Measurements from ENCODE around the gene COASY. TPM values are rescaled to one million over a fixed set of nuclear protein-coding genes. Genes with fewer than 3 reads are reported as not detected.

The COASY gene
- total RNA-seq, 4 donors from 2014 or later: 16.8 to 25.8 (median 19.9) TPM

DNA sequence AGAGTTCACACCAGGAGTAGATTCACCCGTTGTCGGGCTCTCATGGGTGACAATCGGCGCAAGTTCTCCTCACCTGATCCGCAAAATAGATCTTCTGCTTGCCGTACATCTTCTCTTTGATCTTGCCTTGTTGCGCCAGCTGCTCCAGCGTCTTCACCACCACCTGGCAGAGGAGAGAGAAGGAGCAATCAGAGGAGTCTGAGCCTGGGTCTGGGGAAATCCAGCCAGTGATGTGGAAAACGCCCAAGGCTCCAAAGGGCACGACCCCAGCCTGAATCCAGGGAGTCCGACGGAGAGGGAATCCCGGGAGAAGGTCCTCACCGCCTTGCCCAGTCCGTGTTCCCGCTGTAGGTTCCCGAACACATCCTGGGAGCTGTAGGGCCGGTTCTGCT is 15.2 kb downstream of the COASY start:
- 0% methylated on average over 6 of the region's 18 CpGs; no CpG with 5 or more reads in 1 of the 2 donors for WGBS, 2 donors (ENCODE audit: low coverage in 1 of 2)
- H3K4me1 ChIP-seq: peaks cover 3 to 29% (median 10%) of the 10 kb centered on the region in 3 donors
- ATAC-seq: no peak
- peak overlapping the region in 3 of 4 donors; percentile 86 to 90 (median 87) for H3K27ac ChIP-seq
- H3K4me3 ChIP-seq: peak overlapping the region; percentile 35 to 70
- TF ChIP-seq EP300 (IDR thresholded peaks at IDR 0.05): no peak
- TF ChIP-seq POLR2AphosphoS5 (IDR thresholded peaks at IDR 0.05): no peak
- TF ChIP-seq CTCF (IDR thresholded peaks at IDR 0.05): no peak
- H3K9me3 ChIP-seq: no peaks in the 10 kb centered on the region
- H3K36me3 ChIP-seq: peaks cover 0 to 61% of the 10 kb centered on the region in 2 donors
- H3K27me3 ChIP-seq: no peaks in the 10 kb centered on the region

GRCh38 chr17:42577532-42578281 is 15.8 kb downstream of the COASY start, which contains the start of gene PSMC3IP:
Gene PSMC3IP, minus strand, starts transcription at chr17:42577729. Its CDS starts 43 bp downstream, at chr17:42577686.
- Histone ChIP-seq H3K27me3 (no peaks in the 10 kb centered on the region), H3K36me3 (peaks cover 0 to 61% of the 10 kb centered on the region in 2 donors), H3K4me1 (peaks cover 3 to 29% (median 10%) of the 10 kb centered on the region in 3 donors), H3K9me3 (no peaks in the 10 kb centered on the region), H3K27ac (peak within 1 kb of the TSS; percentile 68 to 90 (median 86)), H3K4me3 (peak within 1 kb of the TSS; percentile 35 to 70)
- WGBS, 2 donors (ENCODE audit: low coverage in 1 of 2): 0% methylated on average over 8 to 11 of the region's 52 CpGs
- TF ChIP-seq POLR2A (IDR thresholded peaks at IDR 0.05): peak; percentile 59 to 64
- no peak for TF ChIP-seq EP300 (IDR thresholded peaks at IDR 0.05)
- peak; percentile 90 for TF ChIP-seq POLR2AphosphoS5 (IDR thresholded peaks at IDR 0.05)
- peak in 3 of 4 experiments; percentile 35 to 62 (median 39) for TF ChIP-seq CTCF (IDR thresholded peaks at IDR 0.05)
- ATAC-seq: peak; percentile 95

DNA sequence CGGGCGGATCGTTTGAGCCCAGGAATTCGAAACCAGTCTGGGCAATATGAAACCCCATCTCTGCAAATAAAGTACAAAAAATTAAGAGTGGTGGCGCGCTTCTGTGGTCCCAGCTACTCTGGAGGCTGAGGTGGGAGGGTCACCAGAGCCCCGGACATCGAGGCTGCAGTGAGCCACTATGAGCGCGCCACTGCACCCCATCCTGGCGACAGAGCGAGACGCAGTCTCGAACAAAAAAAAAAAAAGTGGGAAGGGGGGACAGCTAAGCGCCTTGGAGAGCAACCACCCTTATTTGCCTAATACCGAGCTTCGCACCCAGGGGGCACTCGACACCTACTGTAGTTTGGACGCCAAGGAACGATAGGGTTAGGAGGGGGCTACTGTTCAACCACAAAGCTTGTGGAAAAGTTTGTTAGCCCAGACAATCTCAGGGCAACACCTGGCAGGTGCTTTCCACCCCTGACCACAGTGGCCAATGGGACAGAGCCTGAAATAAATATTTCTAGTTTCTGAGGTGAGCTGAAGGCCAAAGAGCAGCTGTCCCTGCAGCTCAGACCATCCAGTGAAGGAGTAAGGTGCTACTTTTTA is 16.4 kb downstream of the COASY start:
- Histone ChIP-seq H3K4me1 (peaks cover 3 to 29% (median 10%) of the 10 kb centered on the region in 3 donors), H3K27ac (peak overlapping the region; percentile 68 to 90 (median 86)), H3K9me3 (no peaks in the 10 kb centered on the region), H3K4me3 (peak overlapping the region; percentile 35 to 70), H3K36me3 (peaks cover 0 to 61% of the 10 kb centered on the region in 2 donors), H3K27me3 (no peaks in the 10 kb centered on the region)
- 0% methylated on average over 5 to 9 of the region's 20 CpGs for WGBS, 2 donors (ENCODE audit: low coverage in 1 of 2)
- peak; percentile 57 for ATAC-seq
- TF ChIP-seq POLR2AphosphoS5 (IDR thresholded peaks at IDR 0.05) (no peak), CTCF (IDR thresholded peaks at IDR 0.05) (peak; percentile 59 to 82 (median 73))

- H3K9me3 ChIP-seq: no peaks in the 10 kb centered on the region
- H3K27ac ChIP-seq: no peak overlapping the region
- WGBS, 2 donors (ENCODE audit: low coverage in 1 of 2): 35 to 83% methylated on average over 1 to 2 of the region's 2 CpGs
- H3K4me1 ChIP-seq: peaks cover 3 to 29% (median 10%) of the 10 kb centered on the region in 3 donors
- no peak overlapping the region for H3K4me3 ChIP-seq
- no peak for ATAC-seq
- no peaks in the 10 kb centered on the region for H3K27me3 ChIP-seq
- TF ChIP-seq EP300 (IDR thresholded peaks at IDR 0.05) (no peak), POLR2AphosphoS5 (IDR thresholded peaks at IDR 0.05) (no peak), POLR2A (IDR thresholded peaks at IDR 0.05) (no peak), CTCF (IDR thresholded peaks at IDR 0.05) (no peak)
- H3K36me3 ChIP-seq: peaks cover 2 to 61% of the 10 kb centered on the region in 2 donors
Measured at GRCh38 chr17:42579794-42580551, 18.0 kb downstream of the COASY start.
